EL (cell line): ENCODE measurements around the gene NBAS.

Experiments used
- DNase-seq: peaks from one replicate; pipeline ENCODE4 v3.0.0-alpha.2; 2016

The NBAS gene

DNA sequence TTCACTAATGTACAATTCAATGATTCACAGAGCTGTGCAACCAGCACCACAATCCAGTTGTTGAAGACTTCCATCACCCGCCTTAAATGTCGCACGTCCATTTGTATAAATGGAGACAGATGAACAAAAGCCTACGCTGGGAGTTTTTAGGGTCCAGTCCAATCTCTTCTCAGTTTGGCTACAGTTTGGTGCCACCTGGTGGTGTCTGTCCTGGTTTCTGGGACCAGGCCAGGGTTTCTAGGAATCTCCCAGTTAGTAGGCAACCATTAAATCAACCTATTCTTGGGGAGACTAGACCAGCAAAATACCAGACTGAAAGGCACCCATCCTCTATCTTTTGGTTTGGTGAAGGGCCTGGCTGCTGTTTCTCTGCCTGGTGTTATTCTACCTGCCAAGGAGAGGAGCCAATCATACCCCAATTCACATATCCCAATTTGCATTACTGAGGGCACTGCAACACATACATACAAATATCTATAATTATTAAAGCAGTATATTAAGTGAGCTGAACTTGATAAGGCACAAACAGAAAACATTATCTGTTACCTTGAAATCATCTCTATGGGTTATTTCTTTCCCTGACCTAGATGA is 27.3 kb upstream of the NBAS start:
- peak; percentile 57 for DNase-seq

DNA sequence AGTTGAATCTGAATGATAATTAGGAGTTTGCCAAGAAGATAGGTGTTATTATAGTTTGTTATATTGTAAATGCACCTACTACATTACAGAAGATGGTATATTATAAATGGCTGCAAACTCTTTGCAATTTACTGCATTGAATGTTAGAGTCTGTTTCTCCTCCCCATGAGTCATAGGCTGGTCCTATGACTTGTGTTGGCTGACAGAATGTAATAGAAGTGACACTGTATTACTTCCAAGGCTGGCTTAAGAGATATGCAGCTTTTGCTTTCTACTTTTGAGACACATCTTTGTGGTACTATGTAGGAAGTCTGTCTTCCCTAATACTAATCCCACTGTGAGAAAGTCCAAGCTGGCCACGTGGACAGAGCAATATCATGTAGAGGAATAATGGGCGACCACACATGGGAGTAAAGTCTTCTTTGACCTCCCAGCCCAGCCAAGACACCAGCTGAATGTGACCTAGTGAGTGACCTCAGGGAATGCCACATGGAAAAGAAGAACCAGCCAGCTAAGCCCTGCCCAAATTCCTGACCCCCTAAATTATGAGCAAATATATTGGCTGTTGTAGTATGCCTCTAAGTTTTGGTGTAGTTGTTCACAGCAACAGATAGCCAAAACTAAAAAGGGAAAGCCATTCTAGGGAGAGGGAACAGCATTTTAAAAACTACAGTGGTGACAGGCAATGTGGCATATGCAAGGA is 23.8 kb upstream of the NBAS start:
- DNase-seq = peak; percentile 8

DNA sequence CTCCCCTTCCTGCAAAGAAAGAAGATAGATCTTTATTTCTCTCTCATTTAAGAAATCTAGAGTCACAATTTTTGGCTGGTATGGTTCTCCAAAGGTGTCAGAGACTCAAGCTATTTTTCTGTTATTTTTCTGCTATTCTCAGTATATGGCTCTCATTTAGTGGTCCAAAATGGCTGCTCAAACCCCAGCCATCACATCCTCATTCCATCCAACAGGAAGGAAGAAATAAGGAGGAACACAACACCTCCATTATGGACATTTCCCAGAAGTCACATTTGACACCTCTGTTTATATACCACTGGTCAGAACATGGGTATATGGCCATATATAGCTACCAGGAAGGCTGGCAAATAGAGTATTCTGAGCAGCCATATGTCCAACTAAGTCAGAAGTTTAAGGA is 23.2 kb upstream of the NBAS start:
- no peak for DNase-seq

DNA sequence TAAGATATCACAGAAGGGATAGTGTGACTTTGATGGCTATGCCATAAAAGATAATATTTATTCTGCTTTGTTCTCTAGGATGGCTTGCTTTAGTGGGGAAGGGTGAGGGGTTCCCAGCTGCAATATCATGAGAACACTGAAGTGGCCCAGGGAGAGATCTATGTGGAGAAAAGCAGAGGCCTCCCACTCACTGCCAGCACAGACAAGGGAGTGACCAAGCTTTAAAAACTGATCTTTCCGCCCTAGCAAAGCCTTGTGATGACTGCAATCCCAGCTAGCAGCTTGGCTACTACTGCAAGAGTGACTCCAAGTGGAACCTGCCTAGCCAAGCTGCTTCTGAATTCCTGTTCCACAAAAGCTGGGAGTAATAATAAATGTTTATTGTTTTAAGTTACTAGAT is 22.7 kb upstream of the NBAS start:
- DNase-seq = no peak

DNA sequence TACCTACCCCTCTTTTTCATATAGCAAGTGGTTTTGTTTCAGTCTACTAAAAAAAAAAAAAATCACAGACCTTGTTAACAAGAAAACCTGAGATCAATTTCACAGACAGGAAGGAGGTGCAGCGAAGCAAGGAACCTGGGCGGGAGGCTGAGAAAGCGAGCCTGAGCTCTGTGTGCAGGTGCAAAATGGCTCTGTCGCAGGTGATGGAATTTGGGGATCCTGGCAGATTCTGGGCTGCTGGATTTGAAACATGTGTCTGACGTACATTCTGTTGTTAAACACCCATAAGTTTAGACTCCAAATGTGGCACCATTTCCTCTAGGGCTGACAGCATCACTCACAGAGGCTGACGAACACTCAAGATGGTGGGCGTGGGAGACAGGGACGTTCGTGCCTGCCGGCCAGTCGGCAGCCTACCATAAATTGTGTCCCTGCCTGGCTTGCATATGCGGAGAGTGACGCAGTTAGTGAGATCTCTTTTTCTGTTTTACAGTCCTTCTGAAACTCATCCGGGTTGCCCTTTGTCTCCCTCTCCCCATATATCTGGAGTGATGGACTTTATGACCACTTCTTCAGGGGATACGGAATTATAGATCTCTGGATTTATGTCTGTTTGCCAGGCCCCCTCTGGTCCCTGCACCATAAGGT is 21.7 kb upstream of the NBAS start:
- DNase-seq = no peak

DNA sequence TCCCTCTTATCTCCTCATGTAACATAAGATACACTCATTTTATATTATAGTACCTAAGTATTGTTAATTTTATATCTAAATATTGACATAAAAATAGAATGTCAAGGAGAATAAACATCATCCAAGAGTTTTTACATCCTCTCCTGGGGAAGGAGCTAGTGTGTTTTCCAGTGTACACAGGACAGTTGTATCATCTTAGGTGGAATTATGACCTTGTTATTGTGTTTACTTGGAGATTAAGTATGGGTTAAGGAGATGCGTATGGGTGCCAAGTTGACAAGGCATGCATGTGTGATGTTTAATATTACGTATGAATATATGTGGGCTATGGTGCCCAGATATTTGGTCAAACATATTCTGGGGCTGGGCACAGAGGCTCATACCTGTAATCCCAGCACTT is 19.3 kb upstream of the NBAS start:
- no peak for DNase-seq

DNA sequence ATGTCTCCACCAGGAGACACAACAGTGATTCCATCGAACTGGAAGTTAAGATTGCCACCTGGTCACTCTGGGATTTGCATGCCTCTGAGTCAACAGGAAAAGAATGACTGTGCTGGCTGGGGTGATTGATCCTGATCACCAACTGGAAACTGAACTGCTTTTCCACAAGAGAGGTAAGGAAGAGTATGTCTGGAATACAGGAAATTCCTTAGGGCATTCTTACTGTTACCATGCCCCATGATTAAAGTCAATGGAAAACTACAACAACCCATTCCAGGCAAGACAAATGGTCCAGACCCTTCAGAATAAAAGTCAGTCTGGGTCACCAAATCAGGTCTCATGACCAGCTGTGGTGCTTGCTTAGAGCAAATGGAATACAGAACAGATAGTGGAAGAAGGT is 18.5 kb upstream of the NBAS start:
- peak; percentile 25 for DNase-seq

DNA sequence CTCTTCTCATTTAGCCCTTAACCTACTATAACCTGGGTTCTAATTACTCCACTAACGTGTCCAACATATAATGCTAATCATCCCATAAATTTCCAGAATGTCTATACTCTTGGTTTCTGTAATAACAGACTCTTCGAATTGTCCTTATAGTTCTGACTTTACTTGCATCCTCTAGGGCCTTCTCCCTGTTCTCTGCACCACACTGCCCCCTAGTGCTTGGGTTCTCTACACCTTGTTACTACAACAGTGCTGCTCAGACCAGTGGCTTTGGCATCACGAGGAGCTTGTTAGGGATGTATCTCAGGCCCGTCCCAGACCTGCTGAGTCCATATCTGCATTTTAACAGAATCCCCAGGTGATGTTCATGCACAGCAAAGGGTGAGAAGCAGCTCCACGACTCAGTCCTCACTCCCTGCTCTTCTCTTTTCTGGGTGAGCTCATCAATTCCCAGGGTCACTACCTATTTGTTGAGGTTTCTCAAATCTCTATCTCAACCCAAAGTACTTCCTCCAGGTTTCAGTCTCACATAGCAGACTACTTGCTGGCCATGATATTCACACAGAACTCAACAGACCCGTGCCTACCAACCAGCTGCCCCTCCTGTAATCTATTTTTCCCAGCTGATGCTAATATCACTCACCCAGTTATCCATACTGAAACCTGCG is 16.1 kb upstream of the NBAS start:
- DNase-seq = peak; percentile 79

DNA sequence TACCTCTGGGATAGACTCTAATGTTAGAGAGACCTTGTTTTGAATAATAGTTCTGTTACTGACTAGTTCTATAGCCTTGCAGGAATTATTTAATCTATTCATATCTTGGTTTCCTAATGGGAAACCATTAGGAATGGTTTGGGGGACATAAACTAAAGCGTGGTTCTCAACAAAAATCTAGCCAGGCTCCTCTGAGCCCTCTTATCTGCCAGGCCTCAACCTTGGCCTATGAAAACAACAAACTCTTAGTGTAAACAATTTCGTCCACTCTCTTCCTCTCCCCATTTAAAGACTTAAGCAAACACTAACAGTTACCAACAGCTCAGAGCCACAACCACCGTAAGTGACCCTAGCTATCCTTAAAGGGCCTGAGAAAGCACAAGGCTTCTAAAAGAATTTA is 10.6 kb upstream of the NBAS start:
- no peak for DNase-seq

DNA sequence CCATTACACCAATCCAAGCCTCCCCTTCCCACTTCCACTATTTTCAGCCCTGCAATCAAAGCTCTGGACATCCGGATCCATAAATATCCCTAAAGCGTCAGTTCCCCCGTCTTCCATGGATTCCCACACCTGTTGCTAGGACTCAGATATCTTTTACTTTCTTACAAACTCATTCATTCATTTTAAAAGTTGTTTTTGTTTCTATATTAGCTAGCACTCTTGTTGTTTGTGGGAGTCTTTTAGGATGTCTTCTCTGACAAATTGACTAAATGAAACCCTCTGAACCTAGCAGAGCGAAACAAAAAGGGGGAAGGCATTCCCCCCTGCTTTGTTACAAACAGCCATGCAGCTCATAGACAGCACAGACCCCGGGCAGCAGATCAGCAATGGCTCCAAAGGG is 9.0 kb upstream of the NBAS start:
- DNase-seq = no peak

DNA sequence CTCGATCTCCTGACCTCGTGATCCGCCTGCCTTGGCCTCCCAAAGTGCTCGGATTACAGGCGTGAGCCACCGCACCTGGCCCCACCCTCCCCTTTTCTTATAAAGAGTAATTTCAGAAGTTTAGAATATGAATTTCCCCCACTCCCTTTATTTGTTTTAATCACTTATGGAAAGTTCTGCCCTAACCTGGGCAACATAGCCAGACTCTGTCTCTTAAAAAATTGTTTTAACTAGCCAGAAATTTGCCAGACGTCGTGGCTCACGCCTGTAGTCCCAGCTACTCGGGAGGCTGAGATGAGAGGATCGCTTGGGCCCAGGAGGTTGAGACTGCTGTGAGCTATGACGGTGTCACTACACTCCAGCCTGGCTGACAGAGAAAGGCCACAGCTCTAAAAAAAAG is 7.7 kb upstream of the NBAS start:
- no peak for DNase-seq

DNA sequence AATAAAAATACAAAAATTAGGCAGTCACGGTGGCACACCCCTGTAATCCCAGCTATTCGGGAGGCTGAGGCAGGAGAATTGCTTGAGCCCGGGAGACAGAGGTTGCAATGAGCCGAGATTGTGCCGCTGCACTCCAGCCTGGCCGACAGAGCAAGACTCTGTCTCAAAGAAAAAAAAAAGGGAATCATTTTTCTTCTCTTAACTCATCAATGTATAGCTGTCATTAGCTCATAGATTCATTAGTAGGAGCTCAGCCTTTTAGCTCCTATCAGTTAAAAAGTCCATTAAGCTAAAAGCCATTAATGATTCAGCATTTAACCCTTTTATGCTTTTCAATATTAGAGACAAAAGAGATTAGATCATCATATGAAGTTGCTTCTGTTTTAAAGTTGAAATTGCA is 5.8 kb upstream of the NBAS start:
- DNase-seq = no peak

DNA sequence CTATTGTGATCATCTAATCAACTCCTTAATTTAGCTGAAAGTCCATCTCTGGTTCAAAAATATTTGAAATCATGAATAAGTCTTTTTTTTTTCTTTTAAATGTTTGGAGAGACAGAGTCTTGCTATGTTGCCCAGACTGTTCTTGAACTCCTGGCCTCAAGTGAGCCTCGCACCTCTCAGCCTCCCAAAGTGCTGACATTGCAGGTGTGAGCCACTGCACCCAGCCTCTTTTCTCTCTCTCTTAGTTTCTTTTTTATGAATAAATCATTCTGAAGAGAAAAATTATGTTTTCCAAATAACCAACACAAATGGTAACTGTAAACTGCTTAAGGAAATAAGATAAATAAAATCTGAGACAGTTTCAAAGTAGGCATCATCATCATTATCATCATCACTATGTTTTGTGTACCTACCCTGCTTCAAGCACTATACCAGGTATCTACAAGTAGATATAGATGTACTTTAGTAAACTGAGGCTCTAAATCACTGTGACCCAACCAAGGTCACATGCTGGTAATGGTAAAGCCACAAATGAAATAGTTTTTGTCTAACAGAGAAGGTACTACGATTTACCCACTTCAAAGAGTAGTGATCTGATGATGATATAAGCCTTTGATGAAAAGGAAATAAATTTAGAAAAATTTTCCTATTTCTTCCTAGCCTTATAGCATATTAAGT is 5.0 kb upstream of the NBAS start:
- no peak for DNase-seq

DNA sequence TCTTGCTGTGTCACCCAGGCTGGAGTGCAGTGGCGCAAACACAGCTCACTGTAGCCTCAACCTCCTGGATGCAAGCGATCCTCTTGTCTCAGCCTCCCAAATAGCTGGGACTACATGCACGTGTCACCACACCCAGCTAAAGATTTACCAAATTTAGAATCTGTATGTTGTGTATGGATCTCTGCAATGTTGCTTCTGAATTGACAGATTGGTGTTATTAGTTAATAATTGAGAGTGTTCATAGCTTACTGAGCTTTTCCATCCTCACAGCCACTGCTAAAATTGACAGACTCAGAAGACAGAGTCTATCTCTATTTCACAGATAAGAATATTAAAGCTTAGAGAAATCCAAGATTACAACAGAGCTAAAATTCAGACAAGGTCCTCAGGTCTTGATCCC is 4.3 kb upstream of the NBAS start:
- no peak for DNase-seq

DNA sequence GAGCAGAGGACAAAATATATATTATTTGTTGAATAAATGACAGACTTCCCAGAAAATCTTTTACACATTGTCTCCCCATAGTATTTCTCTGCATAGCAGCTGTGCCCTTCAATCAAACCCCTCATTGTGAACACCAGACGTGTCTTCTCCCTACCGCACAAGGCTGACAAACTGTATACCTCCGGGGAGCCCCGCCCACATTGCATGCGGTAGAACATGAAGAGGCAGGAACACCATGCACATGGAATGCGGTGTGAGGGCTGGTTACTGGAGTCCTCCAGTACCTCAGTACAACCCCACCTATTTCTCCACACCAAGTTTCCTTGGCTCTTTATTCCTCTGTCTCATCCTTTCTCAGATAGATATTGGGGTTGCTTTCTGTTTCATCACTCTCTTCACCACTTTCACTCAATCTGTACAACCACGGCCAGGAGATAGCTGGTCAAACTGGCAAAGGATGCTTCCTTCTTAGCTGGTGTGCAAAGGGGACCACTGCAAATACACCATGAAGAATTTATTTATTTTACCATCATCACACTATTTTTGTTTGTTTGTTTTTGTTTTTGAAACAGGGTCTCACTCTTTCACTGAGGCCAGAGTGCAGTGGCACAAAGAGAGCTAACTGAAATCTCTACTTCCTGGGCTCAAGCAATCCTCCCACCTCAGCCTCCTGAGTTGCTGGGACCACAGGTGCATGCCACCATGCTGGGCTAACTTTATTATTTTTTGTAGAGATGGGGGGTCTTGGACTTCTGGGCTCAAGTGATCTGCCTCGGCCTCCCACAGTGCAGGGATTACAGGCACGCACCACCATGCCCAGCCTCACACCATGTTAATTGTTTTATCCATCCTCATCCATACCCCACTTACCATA is 2.3 kb upstream of the NBAS start:
- no peak for DNase-seq

DNA sequence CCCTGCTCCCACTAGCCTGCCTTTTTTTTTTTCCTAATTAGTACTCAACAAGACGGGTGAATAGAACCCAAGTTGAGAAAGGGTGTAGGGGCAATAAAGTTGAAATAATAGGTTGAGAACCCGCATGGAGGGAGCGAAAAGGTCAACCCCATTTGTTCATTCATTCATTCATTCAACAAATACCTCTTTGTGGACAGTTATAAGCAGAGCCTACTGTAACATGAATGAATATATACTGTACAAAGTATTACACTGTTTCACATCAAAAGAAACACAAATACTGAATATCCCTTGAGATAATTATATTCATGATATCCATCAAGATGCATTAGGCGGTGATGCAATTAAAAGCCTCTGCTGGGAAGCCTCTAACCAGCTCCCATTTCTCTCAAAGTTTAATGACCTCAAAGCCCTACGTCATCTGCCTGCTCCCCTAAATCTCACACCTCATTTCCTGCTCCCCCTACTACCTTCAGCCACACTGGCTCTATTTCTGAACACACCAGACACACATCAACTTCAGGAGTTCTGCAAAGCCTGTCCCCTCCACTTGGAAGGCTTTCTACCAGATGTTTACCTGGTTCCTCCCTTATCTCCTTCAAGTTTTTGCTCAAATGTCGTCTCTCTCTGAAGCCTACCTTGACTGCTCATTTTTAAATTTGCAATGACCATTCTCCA is 1.4 kb upstream of the NBAS start:
- no peak for DNase-seq

DNA sequence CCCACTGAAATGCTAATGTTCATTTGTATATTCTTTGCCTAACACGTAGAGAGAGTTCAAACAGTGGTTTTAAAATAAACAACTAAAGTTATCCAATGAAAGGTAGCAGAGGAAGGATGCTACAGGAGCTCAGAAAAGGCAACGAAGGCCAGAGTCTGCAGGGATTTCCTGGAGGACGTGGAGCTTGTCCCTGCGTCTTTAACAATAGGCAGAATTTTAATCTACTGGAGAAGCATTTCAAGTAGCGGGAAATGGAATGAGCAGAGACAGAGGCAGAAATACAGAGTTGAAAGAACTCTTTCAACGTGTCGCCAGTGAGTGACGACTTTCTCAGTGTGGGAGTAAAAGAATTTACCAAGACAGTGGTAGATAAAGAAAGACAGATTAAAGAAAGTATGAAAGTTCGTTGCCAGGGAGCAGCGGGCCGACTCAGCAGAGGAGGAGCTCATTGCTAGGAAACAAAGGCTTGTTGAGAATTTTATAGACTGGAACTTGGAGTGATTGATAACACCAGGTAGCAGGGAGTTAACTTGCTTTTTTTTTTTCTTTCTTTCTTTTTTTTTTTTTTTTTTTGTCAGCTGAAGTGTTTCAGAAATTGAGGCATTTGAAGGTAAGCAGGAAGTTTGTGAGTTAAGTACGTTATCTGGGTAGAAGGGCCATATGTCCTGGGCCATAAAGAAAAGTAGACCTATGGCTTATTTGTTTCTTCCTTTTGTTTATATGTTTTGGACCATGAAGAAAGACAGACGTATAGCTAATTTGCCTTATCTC is 625 bp upstream of the NBAS start:
- peak; percentile 34 for DNase-seq

DNA sequence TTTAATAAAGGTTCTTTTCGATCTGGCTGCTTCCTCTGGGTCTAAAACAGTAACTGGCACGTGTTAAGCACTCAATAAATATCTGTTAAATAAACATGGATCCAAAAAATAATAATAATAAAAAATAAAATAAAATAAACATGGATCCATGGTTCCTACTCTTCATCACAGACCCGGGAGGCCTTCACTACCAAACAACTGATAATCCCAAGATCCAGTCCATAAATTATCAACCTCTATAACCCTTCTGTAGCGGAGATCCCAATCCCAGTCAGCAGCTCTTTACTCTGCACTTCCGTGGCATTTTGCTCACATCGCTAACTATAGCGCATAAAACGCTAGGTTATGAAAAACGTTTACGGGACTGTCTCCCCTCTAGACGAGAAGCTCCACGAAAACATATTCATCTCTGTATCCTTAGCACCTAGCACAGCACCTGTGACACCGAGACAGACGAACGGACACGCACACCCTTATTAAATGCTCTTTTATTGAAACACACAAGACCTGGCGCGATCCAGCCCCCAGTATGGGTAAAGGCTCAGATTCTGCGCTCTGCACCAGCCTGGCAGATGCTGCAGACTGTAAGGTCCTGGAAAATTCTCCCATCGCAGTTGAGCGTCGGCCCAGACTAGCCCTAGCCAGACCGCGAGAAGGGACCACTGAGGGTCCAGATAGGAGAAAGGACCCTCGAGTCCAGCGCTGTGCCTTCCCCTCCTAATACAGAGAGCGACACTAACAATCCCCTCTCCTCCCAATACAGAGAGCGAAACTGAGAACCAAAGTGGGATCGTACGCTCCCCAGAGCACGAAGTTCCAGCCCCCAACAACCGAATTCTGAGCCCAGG is 770 bp downstream of the NBAS start:
- peak; percentile 40 for DNase-seq

DNA sequence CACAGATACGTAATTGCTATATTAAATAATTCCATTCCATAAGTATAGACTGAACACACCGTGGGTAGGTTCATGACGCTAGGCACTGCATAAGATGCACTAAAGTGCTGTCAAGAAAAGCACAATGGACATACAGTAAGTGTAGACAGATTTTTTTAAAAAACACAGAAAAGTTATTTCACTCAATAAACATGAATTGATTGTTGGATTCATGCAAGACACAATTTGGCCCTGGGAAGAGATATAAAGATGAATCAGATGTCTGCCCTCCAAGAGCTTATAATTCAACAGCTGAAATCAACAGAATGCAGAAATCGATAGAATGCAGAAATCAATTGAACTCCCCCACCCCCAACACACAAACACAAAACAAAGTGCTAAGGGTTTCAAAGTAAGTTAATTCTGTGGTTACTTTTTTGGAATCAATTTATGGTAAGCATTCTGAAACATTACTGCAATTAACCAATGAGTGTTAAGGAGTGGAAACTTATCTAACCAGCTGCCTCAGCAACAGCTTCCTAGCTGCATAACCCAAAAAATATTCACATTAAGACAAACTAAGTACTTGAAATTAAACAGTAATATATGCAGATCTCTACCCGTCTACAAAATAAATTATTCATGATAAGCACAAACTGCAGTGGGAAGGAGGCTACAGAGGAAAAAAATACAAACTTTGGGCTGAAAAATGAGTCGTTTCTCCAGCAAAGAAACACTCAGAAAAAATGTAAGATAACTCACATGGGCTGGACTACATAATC is 1.6 kb downstream of the NBAS start:
- no peak for DNase-seq
